GM23338 (cell line): ENCODE results near the gene POLR3A. TPM values are rescaled to one million over a fixed set of nuclear protein-coding genes. Genes with fewer than 3 reads are reported as not detected.

ENCODE experiments used
- ATAC-seq: fragments of 200-7000 bp; cut with Tn5 transposase; 3 replicates; pipeline ENCODE4 v1.9.1; 2020
- DNase-seq: peaks from one replicate; pipeline ENCODE4 v3.0.0-alpha.2; 2015; ENCODE audit warnings: low spot score
- H2AFZ ChIP-seq: fragments of 200-600 bp; sonication (generic); 2 replicates; pipeline ENCODE4 v1.8.0; 2016; ENCODE audit warnings: antibody characterized with exemption, mild to moderate bottlenecking, moderate library complexity
- H3F3A ChIP-seq: fragments of 200-600 bp; sonication (generic); replicated peaks from 2 replicates; pipeline ENCODE4 v1.8.0; 2017; ENCODE audit warnings: antibody characterized with exemption, mixed run types, low read depth
- H3K27ac ChIP-seq: fragments of 200-600 bp; sonication (generic); 2 replicates; pipeline ENCODE4 v1.6.1; 2016; ENCODE audit warnings: low read depth
- H3K27me3 ChIP-seq: fragments of 200-600 bp; sonication (generic); 2 replicates; pipeline ENCODE4 v1.8.0; 2016; ENCODE audit warnings: mild to moderate bottlenecking, mixed run types, moderate library complexity; ENCODE audit not compliant: insufficient read depth
- H3K36me3 ChIP-seq: fragments of 200-600 bp; sonication (generic); 2 replicates; pipeline ENCODE4 v1.8.0; 2016; ENCODE audit warnings: mild to moderate bottlenecking; ENCODE audit not compliant: insufficient read depth
- H3K4me1 ChIP-seq: fragments of 200-600 bp; sonication (generic); 2 replicates; pipeline ENCODE4 v1.8.0; 2016; ENCODE audit warnings: mild to moderate bottlenecking, moderate library complexity; ENCODE audit not compliant: insufficient read depth
- H3K4me2 ChIP-seq: fragments of 200-600 bp; sonication (generic); 2 replicates; pipeline ENCODE4 v1.7.1; 2017; ENCODE audit warnings: mixed run types
- H3K4me3 ChIP-seq: fragments of 200-600 bp; sonication (generic); 2 replicates; pipeline ENCODE4 v1.6.1; 2016; ENCODE audit warnings: mixed run types
- H3K79me2 ChIP-seq: fragments of 200-600 bp; sonication (generic); replicated peaks from 2 replicates; pipeline ENCODE4 v1.8.0; 2017; ENCODE audit warnings: mild to moderate bottlenecking; ENCODE audit not compliant: insufficient read depth
- H3K9me2 ChIP-seq: fragments of 200-600 bp; sonication (generic); 2 replicates; pipeline ENCODE4 v1.8.0; 2017; ENCODE audit not compliant: insufficient read depth
- H4K20me1 ChIP-seq: fragments of 200-600 bp; sonication (generic); replicated peaks from 2 replicates; pipeline ENCODE4 v1.8.0; 2017; ENCODE audit warnings: mild to moderate bottlenecking; ENCODE audit not compliant: insufficient read depth
- H3K27ac Mint-ChIP-seq: 2 replicates; pipeline ENCODE4 v1.8.0; 2020; ENCODE audit warnings: inconsistent platforms, mild to moderate bottlenecking, moderate library complexity, mixed read lengths
- H3K27me3 Mint-ChIP-seq: 3 replicates; pipeline ENCODE4 v1.8.0; 2022; ENCODE audit warnings: low read depth, mild to moderate bottlenecking, moderate library complexity, mixed read lengths, inconsistent platforms; ENCODE audit not compliant: insufficient read depth, poor library complexity
- H3K36me3 Mint-ChIP-seq: 3 replicates; pipeline ENCODE4 v1.8.0; 2021; ENCODE audit warnings: low read depth, mild to moderate bottlenecking, inconsistent platforms, moderate library complexity, mixed read lengths
- H3K4me1 Mint-ChIP-seq: 3 replicates; pipeline ENCODE4 v1.8.0; 2020; ENCODE audit warnings: mild to moderate bottlenecking, inconsistent platforms, mixed read lengths
- H3K4me3 Mint-ChIP-seq: 3 replicates; pipeline ENCODE4 v1.8.0; 2021; ENCODE audit warnings: moderate library complexity, mild to moderate bottlenecking, inconsistent platforms, mixed read lengths
- H3K9me3 Mint-ChIP-seq: 3 replicates; pipeline ENCODE4 v1.8.0; 2020; ENCODE audit warnings: moderate library complexity, mild to moderate bottlenecking, inconsistent platforms, mixed read lengths
- EZH2 ChIP-seq: fragments of 200-600 bp; sonication (generic); IDR thresholded peaks from one replicate; pipeline ENCODE4 v1.8.0; 2017; ENCODE audit warnings: antibody characterized with exemption, mild to moderate bottlenecking, low read depth; ENCODE audit not compliant: unreplicated experiment
- EZH2phosphoT487 ChIP-seq: fragments of 200-600 bp; sonication (generic); IDR thresholded peaks from one replicate; pipeline ENCODE4 v1.8.1; 2018; ENCODE audit warnings: antibody characterized with exemption; ENCODE audit not compliant: unreplicated experiment
- JUNB ChIP-seq: IDR thresholded peaks from one replicate; pipeline ENCODE4 v1.6.1; 2016; ENCODE audit warnings: antibody characterized with exemption; ENCODE audit not compliant: unreplicated experiment
- POLR2AphosphoS5 ChIP-seq: IDR thresholded peaks from 2 replicates; pipeline ENCODE4 v1.6.1; 2016; ENCODE audit warnings: antibody characterized with exemption, low read depth
- ZNF114 ChIP-seq: fragments of 250-450 bp; sonication (Bioruptor Pico); IDR thresholded peaks from 2 replicates; pipeline ENCODE4 v1.5.0; 2020; ENCODE audit warnings: mild to moderate bottlenecking, moderate library complexity
- ZNF331 ChIP-seq: fragments of 250-450 bp; sonication (Bioruptor Pico); IDR thresholded peaks from 2 replicates; pipeline ENCODE4 v1.5.0; 2020; ENCODE audit warnings: low read depth, mild to moderate bottlenecking, moderate library complexity
- polyA plus RNA-seq: library from polyadenylated mRNA; unstranded; fragments of >200 nt; fragmentation: Nextera tagmentation; extraction: Ambion mirVana; gene quantifications from 2 replicates; pipeline ENCODE4 v1.2.1, GENCODE V29; 2016
- total RNA-seq: library from RNA; depleted of rRNA; stranded (reverse); fragments of >200 nt; shearing (Covaris generic); gene quantifications from 2 replicates; pipeline ENCODE4 v1.2.3, GENCODE V29; 2014
- TF ChIP-seq, protein P1 (sequence below): fragments of 250-450 bp; sonication (Bioruptor Pico); IDR thresholded peaks from 2 replicates; pipeline ENCODE4 v1.5.0; 2020; ENCODE audit warnings: mild to moderate bottlenecking, moderate library complexity
- TF ChIP-seq, protein P2 (sequence below): IDR thresholded peaks from one replicate; pipeline ENCODE4 v1.6.1; 2018; ENCODE audit warnings: antibody characterized with exemption; ENCODE audit not compliant: unreplicated experiment
- TF ChIP-seq, protein P3 (sequence below): IDR thresholded peaks from 2 replicates; pipeline ENCODE4 v1.6.1; 2016; ENCODE audit warnings: antibody characterized with exemption
- TF ChIP-seq, protein P4 (sequence below), 2 experiments: fragments of 200-600 bp in 1 of 2; sonication (generic) in 1 of 2; conservative IDR thresholded peaks; 2 replicates each; pipeline versions ENCODE4 v1.5.1 to v1.6.1; 2016 to 2017; ENCODE audit warnings: antibody characterized with exemption in 2 of 2, low read depth in 2 of 2, mild to moderate bottlenecking in 2 of 2, moderate library complexity in 1 of 2

Gene POLR3A
- total and polyA plus RNA-seq, 2 experiments from 2014 or later: 11.6 to 35.5 TPM

DNA sequence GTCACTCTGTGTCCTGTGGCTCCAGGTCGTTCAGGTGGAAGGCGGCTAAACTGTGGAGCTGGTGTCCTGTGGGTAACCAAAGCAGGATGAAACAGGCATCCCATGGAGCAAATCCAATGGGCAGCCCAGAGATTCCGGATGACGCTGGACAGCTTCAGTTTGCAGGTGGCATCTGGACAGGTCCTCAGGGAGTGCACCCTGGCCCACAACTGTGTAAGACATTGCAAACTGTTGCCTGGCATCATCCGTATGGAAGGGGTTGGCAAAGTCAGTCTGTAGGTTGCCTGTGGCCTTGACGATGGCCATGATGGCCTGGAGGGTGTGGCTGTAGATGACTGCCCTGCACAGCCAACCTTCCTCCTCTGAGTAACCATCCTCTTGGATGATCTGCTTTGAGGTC is 39.8 kb upstream of the POLR3A start:
- H3K27ac ChIP-seq: no peak overlapping the region
- H4K20me1 ChIP-seq: no peaks in the 10 kb centered on the region
- H3K4me1 Mint-ChIP-seq: peaks cover 7% of the 10 kb centered on the region

More for the DNA sequence above, 39.8 kb upstream of the POLR3A start:
- TF ChIP-seq POLR2AphosphoS5 (no peak), EZH2 (no peak), JUNB (no peak), ZNF331 (no peak), ZNF114 (CRISPR knock-in tag) (no peak), EZH2phosphoT487 (no peak)
- TF ChIP-seq, protein P1, sequence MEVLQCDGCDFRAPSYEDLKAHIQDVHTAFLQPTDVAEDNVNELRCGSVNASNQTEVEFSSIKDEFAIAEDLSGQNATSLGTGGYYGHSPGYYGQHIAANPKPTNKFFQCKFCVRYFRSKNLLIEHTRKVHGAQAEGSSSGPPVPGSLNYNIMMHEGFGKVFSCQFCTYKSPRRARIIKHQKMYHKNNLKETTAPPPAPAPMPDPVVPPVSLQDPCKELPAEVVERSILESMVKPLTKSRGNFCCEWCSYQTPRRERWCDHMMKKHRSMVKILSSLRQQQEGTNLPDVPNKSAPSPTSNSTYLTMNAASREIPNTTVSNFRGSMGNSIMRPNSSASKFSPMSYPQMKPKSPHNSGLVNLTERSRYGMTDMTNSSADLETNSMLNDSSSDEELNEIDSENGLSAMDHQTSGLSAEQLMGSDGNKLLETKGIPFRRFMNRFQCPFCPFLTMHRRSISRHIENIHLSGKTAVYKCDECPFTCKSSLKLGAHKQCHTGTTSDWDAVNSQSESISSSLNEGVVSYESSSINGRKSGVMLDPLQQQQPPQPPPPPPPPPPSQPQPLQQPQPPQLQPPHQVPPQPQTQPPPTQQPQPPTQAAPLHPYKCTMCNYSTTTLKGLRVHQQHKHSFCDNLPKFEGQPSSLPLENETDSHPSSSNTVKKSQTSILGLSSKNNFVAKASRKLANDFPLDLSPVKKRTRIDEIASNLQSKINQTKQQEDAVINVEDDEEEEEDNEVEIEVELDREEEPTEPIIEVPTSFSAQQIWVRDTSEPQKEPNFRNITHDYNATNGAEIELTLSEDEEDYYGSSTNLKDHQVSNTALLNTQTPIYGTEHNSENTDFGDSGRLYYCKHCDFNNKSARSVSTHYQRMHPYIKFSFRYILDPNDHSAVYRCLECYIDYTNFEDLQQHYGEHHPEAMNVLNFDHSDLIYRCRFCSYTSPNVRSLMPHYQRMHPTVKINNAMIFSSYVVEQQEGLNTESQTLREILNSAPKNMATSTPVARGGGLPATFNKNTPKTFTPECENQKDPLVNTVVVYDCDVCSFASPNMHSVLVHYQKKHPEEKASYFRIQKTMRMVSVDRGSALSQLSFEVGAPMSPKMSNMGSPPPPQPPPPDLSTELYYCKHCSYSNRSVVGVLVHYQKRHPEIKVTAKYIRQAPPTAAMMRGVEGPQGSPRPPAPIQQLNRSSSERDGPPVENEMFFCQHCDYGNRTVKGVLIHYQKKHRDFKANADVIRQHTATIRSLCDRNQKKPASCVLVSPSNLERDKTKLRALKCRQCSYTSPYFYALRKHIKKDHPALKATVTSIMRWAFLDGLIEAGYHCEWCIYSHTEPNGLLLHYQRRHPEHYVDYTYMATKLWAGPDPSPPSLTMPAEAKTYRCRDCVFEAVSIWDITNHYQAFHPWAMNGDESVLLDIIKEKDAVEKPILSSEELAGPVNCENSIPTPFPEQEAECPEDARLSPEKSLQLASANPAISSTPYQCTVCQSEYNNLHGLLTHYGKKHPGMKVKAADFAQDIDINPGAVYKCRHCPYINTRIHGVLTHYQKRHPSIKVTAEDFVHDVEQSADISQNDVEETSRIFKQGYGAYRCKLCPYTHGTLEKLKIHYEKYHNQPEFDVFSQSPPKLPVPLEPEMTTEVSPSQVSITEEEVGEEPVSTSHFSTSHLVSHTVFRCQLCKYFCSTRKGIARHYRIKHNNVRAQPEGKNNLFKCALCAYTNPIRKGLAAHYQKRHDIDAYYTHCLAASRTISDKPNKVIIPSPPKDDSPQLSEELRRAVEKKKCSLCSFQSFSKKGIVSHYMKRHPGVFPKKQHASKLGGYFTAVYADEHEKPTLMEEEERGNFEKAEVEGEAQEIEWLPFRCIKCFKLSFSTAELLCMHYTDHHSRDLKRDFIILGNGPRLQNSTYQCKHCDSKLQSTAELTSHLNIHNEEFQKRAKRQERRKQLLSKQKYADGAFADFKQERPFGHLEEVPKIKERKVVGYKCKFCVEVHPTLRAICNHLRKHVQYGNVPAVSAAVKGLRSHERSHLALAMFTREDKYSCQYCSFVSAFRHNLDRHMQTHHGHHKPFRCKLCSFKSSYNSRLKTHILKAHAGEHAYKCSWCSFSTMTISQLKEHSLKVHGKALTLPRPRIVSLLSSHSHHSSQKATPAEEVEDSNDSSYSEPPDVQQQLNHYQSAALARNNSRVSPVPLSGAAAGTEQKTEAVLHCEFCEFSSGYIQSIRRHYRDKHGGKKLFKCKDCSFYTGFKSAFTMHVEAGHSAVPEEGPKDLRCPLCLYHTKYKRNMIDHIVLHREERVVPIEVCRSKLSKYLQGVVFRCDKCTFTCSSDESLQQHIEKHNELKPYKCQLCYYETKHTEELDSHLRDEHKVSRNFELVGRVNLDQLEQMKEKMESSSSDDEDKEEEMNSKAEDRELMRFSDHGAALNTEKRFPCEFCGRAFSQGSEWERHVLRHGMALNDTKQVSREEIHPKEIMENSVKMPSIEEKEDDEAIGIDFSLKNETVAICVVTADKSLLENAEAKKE (CRISPR knock-in tag): no peak
- TF ChIP-seq, protein P2, sequence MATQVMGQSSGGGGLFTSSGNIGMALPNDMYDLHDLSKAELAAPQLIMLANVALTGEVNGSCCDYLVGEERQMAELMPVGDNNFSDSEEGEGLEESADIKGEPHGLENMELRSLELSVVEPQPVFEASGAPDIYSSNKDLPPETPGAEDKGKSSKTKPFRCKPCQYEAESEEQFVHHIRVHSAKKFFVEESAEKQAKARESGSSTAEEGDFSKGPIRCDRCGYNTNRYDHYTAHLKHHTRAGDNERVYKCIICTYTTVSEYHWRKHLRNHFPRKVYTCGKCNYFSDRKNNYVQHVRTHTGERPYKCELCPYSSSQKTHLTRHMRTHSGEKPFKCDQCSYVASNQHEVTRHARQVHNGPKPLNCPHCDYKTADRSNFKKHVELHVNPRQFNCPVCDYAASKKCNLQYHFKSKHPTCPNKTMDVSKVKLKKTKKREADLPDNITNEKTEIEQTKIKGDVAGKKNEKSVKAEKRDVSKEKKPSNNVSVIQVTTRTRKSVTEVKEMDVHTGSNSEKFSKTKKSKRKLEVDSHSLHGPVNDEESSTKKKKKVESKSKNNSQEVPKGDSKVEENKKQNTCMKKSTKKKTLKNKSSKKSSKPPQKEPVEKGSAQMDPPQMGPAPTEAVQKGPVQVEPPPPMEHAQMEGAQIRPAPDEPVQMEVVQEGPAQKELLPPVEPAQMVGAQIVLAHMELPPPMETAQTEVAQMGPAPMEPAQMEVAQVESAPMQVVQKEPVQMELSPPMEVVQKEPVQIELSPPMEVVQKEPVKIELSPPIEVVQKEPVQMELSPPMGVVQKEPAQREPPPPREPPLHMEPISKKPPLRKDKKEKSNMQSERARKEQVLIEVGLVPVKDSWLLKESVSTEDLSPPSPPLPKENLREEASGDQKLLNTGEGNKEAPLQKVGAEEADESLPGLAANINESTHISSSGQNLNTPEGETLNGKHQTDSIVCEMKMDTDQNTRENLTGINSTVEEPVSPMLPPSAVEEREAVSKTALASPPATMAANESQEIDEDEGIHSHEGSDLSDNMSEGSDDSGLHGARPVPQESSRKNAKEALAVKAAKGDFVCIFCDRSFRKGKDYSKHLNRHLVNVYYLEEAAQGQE: no peak
- TF ChIP-seq, protein P3, sequence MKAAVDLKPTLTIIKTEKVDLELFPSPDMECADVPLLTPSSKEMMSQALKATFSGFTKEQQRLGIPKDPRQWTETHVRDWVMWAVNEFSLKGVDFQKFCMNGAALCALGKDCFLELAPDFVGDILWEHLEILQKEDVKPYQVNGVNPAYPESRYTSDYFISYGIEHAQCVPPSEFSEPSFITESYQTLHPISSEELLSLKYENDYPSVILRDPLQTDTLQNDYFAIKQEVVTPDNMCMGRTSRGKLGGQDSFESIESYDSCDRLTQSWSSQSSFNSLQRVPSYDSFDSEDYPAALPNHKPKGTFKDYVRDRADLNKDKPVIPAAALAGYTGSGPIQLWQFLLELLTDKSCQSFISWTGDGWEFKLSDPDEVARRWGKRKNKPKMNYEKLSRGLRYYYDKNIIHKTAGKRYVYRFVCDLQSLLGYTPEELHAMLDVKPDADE: no peak
- TF ChIP-seq, protein P4, sequence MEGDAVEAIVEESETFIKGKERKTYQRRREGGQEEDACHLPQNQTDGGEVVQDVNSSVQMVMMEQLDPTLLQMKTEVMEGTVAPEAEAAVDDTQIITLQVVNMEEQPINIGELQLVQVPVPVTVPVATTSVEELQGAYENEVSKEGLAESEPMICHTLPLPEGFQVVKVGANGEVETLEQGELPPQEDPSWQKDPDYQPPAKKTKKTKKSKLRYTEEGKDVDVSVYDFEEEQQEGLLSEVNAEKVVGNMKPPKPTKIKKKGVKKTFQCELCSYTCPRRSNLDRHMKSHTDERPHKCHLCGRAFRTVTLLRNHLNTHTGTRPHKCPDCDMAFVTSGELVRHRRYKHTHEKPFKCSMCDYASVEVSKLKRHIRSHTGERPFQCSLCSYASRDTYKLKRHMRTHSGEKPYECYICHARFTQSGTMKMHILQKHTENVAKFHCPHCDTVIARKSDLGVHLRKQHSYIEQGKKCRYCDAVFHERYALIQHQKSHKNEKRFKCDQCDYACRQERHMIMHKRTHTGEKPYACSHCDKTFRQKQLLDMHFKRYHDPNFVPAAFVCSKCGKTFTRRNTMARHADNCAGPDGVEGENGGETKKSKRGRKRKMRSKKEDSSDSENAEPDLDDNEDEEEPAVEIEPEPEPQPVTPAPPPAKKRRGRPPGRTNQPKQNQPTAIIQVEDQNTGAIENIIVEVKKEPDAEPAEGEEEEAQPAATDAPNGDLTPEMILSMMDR (conservative IDR thresholded peaks at IDR 0.05; ENCODE audit: low read depth in 2 of 2): no peak
- Histone ChIP-seq H3K4me2 (no peak overlapping the region), H3K36me3 (no peaks in the 10 kb centered on the region), H3K4me3 (no peak overlapping the region), H3F3A (no peaks in the 10 kb centered on the region), H2AFZ (no peak overlapping the region), H3K4me1 (peaks cover 3% of the 10 kb centered on the region; the same call in 1 of the 2 replicates), H3K79me2 (no peaks in the 10 kb centered on the region), H3K9me2 (0 out of 2 replicates have a peak, but pooled peaks cover 11% of the 10 kb centered on the region), H3K27me3 (no peaks in the 10 kb centered on the region)
- Mint-ChIP-seq H3K9me3 (peaks cover 8% of the 10 kb centered on the region), H3K4me3 (no peak overlapping the region), H3K27ac (no peak overlapping the region), H3K36me3 (peaks cover 1% of the 10 kb centered on the region; the same call in 2 of the 3 replicates), H3K27me3 (no peaks in the 10 kb centered on the region)
- DNase-seq (no peak), ATAC-seq (no peak)
